Measurements from ENCODE around the gene LVRN. TPM values are rescaled to one million over a fixed set of nuclear protein-coding genes. Genes with fewer than 3 reads are reported as not detected.

Gene LVRN
- total and polyA plus RNA-seq, 9 donors: 2.0 to 4.9 (median 3.3) TPM

DNA sequence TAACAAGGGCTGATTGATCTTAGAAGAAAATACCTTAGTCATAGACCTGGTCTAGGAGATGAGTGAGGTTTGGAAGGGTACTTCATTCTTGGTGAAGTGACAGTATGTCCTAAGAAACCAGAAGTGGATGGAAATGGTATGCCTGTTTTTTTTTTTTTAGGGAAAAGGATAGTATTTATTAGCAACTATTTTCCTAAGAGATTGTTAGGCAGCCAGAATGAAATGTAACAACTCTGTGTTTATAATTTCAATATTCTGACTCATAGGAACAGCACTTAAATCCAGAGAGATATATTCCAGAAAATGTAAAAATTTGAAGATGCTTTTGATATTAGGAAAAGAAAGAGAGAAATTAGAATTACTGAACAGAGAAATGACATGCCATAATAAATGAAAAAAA, 48.8 kb downstream of the LVRN start:
- H3K9me3 ChIP-seq (replicated peaks; ENCODE audit: control insufficient read depth, low read depth, low read length): no peaks in the 10 kb centered on the region
- peak; percentile 70 for DNase-seq
- no peaks in the 10 kb centered on the region for H3K36me3 ChIP-seq (ENCODE audit: control insufficient read depth, insufficient read depth, low read length)
- no peak overlapping the region for H3K4me3 ChIP-seq (ENCODE audit: low read length)
- peaks cover 4% of the 10 kb centered on the region for H3K4me1 ChIP-seq (ENCODE audit: control insufficient read depth, insufficient read depth, low read length)
- H3K27ac ChIP-seq (ENCODE audit: low read length): no peak overlapping the region
- H3K27me3 ChIP-seq (ENCODE audit: control insufficient read depth, insufficient read depth, low read length): no peaks in the 10 kb centered on the region

DNA sequence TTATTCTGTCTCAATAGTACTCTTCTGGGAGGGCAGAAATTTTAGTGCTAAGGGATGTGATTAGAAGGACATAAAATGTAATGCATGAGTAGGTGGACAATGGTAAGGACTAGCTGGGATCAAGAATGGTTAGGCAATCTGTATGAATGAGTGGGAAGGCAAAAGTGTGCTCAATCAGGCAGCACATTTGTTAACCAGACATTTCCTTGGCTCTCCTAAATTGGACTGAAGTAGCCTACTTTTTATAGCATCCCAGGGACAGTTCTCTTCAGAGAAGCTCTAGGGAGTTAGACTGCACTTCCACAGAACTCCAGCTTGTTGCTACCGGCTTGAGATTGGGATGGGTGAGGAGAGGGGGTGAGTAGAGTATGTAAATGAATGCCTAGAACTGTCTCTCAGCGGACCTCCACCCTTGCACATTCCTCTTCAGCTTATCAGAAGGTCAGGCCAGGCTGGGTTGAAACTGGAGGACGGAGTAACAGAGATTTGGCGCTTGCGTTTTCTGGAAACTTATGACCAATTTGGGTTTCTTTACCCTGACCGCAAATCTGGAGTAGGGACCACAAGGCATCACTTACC, 51.0 kb downstream of the LVRN start:
- H3K27ac ChIP-seq (ENCODE audit: low read length): peak overlapping the region; percentile 18
- DNase-seq: peak; percentile 20
- 60% methylated on average over 3 of the region's 6 CpGs for WGBS (ENCODE audit: insufficient coverage)

DNA sequence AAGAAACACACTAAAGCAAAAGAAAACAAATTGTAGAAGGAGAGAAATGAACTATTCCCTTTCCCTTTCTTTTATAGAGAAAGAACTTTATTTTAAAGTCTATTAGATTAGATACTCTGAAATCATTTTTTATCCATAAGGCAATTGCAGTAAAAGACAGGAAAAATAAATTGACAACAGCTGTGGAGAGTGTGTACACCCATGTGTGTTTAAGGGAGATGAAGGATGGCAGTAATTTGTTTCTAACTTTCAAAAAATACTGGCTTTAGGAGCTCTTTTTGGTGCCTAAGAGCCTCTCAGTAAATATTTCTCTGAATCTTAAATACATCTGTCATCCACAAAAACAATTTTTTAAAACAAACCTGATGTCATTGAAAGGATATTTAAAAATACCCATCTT, 51.7 kb downstream of the LVRN start:
- peaks cover 4% of the 10 kb centered on the region for H3K4me1 ChIP-seq (ENCODE audit: control insufficient read depth, insufficient read depth, low read length)
- H3K27ac ChIP-seq (ENCODE audit: low read length): peak overlapping the region; percentile 18
- H3K27me3 ChIP-seq (ENCODE audit: control insufficient read depth, insufficient read depth, low read length): no peaks in the 10 kb centered on the region
- no peak overlapping the region for H3K4me3 ChIP-seq (ENCODE audit: low read length)
- peak; percentile 62 for DNase-seq
- no peaks in the 10 kb centered on the region for H3K9me3 ChIP-seq (replicated peaks; ENCODE audit: control insufficient read depth, low read depth, low read length)
- H3K36me3 ChIP-seq (ENCODE audit: control insufficient read depth, insufficient read depth, low read length): no peaks in the 10 kb centered on the region

More for the DNA sequence above, 51.0 kb downstream of the LVRN start:
- H3K9me3 ChIP-seq (replicated peaks; ENCODE audit: control insufficient read depth, low read depth, low read length): no peaks in the 10 kb centered on the region
- H3K4me1 ChIP-seq (ENCODE audit: control insufficient read depth, insufficient read depth, low read length): peaks cover 4% of the 10 kb centered on the region
- H3K4me3 ChIP-seq (ENCODE audit: low read length): no peak overlapping the region
- H3K36me3 ChIP-seq (ENCODE audit: control insufficient read depth, insufficient read depth, low read length): no peaks in the 10 kb centered on the region
- H3K27me3 ChIP-seq (ENCODE audit: control insufficient read depth, insufficient read depth, low read length): no peaks in the 10 kb centered on the region

DNA sequence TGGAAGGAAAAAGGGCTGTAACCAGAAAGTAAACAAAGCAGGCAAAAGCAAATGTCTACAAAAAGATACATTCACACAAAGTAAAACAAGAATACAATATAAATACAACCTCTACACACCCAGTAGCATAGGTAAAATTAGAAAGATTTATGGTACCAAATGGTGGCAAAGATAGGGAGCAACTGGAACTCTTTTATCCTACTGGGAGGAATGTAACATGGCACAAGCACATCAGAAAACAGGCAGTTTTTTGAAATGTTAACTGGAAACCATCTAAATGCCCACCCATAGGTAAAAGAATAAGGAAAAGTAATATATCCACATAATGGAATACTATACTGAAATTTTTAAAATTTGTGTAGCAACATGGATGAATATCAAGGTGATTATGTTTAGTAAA, 61.3 kb downstream of the LVRN start:
- Histone ChIP-seq H3K4me3 (ENCODE audit: low read length) (no peak overlapping the region), H3K27ac (ENCODE audit: low read length) (no peak overlapping the region), H3K4me1 (ENCODE audit: control insufficient read depth, insufficient read depth, low read length) (no peaks in the 10 kb centered on the region), H3K9me3 (replicated peaks; ENCODE audit: control insufficient read depth, low read depth, low read length) (no peaks in the 10 kb centered on the region), H3K27me3 (ENCODE audit: control insufficient read depth, insufficient read depth, low read length) (no peaks in the 10 kb centered on the region), H3K36me3 (ENCODE audit: control insufficient read depth, insufficient read depth, low read length) (no peaks in the 10 kb centered on the region)
- no peak for DNase-seq

DNA sequence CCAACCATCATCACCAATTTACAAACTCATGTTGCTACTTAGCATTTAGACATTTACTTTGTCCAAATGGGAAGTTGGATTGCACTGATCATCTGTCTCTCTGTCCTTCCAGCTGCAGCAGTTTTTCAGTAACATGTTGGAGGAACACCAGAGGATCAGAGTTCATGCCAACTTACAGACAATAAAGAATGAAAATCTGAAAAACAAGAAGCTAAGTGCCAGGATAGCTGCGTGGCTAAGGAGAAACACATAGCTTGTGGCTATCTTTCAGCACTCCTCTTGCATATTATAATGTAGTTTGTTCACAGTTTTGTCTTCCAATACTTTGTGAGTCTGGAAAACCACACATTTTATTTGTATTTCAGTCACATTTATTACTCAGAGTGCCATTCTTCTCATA, 63.6 kb downstream of the LVRN start:
- H3K4me3 ChIP-seq (ENCODE audit: low read length): no peak overlapping the region
- H3K27ac ChIP-seq (ENCODE audit: low read length): no peak overlapping the region
- DNase-seq: peak; percentile 13
- H3K4me1 ChIP-seq (ENCODE audit: control insufficient read depth, insufficient read depth, low read length): no peaks in the 10 kb centered on the region
- WGBS (ENCODE audit: insufficient coverage): no CpG with 5 or more reads among the region's 1 CpG
- H3K27me3 ChIP-seq (ENCODE audit: control insufficient read depth, insufficient read depth, low read length): no peaks in the 10 kb centered on the region
- H3K9me3 ChIP-seq (replicated peaks; ENCODE audit: control insufficient read depth, low read depth, low read length): no peaks in the 10 kb centered on the region
- H3K36me3 ChIP-seq (ENCODE audit: control insufficient read depth, insufficient read depth, low read length): no peaks in the 10 kb centered on the region

DNA sequence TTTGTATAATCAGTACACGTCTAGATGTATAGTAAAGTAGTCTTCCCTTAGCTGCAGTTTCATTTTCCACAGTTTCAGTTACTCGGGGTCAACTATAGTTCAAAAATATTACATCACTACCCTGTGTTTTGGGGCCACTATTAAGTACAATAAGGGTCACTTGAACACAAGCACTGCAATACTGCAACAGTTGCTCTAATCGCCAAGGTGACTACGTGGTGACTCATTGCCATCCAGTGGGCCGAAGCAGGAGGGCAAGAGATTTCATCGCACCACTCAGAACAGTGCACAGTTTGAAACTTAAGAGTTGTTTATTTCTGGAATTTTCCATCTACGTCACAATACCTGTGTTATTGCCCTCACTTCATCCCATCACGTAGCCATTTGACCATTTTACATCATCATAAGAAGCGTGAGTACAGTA, 69.8 kb downstream of the LVRN start, which contains the start of gene ARL14EPL:
ARL14EPL (plus strand) TSS at position 379 of the 424 bp plus-strand sequence. CDS start 18,994 bp downstream, outside the sequence.
- Histone ChIP-seq H3K4me3 (ENCODE audit: low read length) (no peak within 1 kb of the TSS), H3K27ac (ENCODE audit: low read length) (no peak within 1 kb of the TSS), H3K4me1 (ENCODE audit: control insufficient read depth, insufficient read depth, low read length) (no peaks in the 10 kb centered on the region), H3K36me3 (ENCODE audit: control insufficient read depth, insufficient read depth, low read length) (no peaks in the 10 kb centered on the region), H3K27me3 (ENCODE audit: control insufficient read depth, insufficient read depth, low read length) (no peaks in the 10 kb centered on the region), H3K9me3 (replicated peaks; ENCODE audit: control insufficient read depth, low read depth, low read length) (no peaks in the 10 kb centered on the region)
- peak; percentile 81 for DNase-seq
- no CpG with 5 or more reads among the region's 9 CpGs for WGBS (ENCODE audit: insufficient coverage)

DNA sequence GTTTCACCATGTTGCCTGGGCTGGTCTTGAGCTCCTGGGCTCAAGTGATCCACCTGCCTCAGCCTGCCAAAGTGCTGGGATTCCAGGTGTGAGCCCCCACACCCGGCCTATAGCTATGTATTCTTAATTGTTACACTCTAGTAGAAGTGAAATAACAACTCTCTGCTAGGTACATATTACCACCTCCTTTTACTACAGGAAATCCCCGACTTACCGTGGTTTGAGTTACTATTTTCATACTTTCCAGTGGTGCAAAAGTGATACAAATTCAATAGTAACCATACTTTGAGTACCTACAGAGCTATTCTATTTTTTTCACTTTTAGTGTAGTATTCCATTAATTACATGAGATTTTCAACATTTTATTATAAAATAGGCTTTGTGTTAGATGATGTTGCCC, 70.7 kb downstream of the LVRN start:
- no peak for DNase-seq
- Histone ChIP-seq H3K36me3 (ENCODE audit: control insufficient read depth, insufficient read depth, low read length) (no peaks in the 10 kb centered on the region), H3K4me3 (ENCODE audit: low read length) (no peak overlapping the region), H3K9me3 (replicated peaks; ENCODE audit: control insufficient read depth, low read depth, low read length) (no peaks in the 10 kb centered on the region), H3K27me3 (ENCODE audit: control insufficient read depth, insufficient read depth, low read length) (no peaks in the 10 kb centered on the region), H3K27ac (ENCODE audit: low read length) (no peak overlapping the region), H3K4me1 (ENCODE audit: control insufficient read depth, insufficient read depth, low read length) (no peaks in the 10 kb centered on the region)
- no CpG with 5 or more reads among the region's 3 CpGs for WGBS (ENCODE audit: insufficient coverage)

DNA sequence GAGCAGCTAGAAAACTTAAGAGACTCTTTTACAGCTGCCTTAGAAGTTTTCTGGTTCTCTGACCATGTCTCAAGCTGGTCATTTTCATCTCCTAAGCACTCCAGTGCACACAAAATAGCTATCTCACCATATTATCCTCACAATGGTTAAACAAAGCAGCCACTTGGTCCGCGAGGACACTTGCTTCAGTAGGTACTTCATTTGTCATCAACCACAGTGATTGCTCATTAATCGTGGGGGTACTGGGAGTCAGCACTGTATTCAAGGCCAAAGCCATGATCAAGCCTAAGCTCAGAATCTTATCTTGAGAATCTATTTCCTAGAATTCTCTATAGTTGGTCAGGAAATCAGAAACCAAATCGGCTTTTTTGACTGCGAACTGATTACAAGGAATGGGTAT, 72.8 kb downstream of the LVRN start:
- no peak for DNase-seq
- H3K4me1 ChIP-seq (ENCODE audit: control insufficient read depth, insufficient read depth, low read length): no peaks in the 10 kb centered on the region
- WGBS (ENCODE audit: insufficient coverage): 94% methylated on average over 2 of the region's 5 CpGs
- H3K27me3 ChIP-seq (ENCODE audit: control insufficient read depth, insufficient read depth, low read length): no peaks in the 10 kb centered on the region
- H3K9me3 ChIP-seq (replicated peaks; ENCODE audit: control insufficient read depth, low read depth, low read length): no peaks in the 10 kb centered on the region
- H3K27ac ChIP-seq (ENCODE audit: low read length): no peak overlapping the region
- H3K4me3 ChIP-seq (ENCODE audit: low read length): no peak overlapping the region
- no peaks in the 10 kb centered on the region for H3K36me3 ChIP-seq (ENCODE audit: control insufficient read depth, insufficient read depth, low read length)

DNA sequence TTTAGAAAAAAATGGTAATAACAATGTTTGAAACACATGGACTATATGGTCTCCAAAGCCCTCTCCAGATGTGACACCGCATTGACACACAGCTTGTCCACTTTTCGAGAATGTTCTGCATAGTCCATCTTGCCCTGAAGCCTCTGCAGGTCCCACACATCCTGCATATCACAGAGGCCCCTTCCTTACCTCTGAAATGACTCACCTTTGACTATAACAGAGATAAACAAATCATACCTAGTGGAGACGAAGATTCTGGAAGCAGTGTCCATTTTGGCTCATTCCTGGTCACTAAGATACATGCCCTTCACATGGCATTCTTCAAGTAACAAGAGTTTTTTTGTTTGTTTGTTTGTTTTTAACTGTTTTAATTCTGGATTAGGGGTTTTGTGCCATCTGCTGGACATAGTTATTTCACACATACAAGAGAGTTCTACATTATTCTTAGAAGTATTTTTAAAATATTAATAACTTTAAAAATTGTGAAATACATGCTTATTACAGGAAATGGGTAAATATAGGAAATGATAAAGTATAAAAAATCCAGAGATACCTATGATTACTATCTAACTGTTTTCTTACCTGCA, 75.1 kb downstream of the LVRN start:
- H3K9me3 ChIP-seq (replicated peaks; ENCODE audit: control insufficient read depth, low read depth, low read length): no peaks in the 10 kb centered on the region
- no peaks in the 10 kb centered on the region for H3K4me1 ChIP-seq (ENCODE audit: control insufficient read depth, insufficient read depth, low read length)
- H3K36me3 ChIP-seq (ENCODE audit: control insufficient read depth, insufficient read depth, low read length): no peaks in the 10 kb centered on the region
- H3K27me3 ChIP-seq (ENCODE audit: control insufficient read depth, insufficient read depth, low read length): no peaks in the 10 kb centered on the region
- no peak overlapping the region for H3K27ac ChIP-seq (ENCODE audit: low read length)
- H3K4me3 ChIP-seq (ENCODE audit: low read length): no peak overlapping the region
- WGBS (ENCODE audit: insufficient coverage): 88% methylated on average over 2 of the region's 3 CpGs
- no peak for DNase-seq

DNA sequence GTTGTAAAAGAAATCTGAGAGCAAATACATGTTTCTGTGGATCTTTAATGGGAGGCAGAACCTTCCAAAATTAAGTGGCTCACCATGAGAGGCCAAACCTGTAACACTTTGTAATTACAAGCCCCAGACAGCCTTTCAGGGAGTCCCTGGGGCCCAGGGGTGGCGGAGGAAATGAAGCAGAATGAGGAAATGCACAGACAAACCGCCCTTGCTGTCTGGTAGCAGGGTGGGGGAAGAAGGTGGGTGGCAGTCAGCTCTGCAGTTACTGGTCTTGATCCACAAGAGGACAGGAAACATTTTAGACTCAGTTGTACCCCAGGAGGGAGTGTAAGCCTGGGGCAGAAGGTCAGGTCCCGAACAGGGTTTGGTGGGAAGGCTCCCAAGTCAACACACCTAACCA, 76.5 kb downstream of the LVRN start:
- Histone ChIP-seq H3K4me1 (ENCODE audit: control insufficient read depth, insufficient read depth, low read length) (no peaks in the 10 kb centered on the region), H3K27me3 (ENCODE audit: control insufficient read depth, insufficient read depth, low read length) (no peaks in the 10 kb centered on the region), H3K36me3 (ENCODE audit: control insufficient read depth, insufficient read depth, low read length) (no peaks in the 10 kb centered on the region), H3K9me3 (replicated peaks; ENCODE audit: control insufficient read depth, low read depth, low read length) (no peaks in the 10 kb centered on the region), H3K27ac (ENCODE audit: low read length) (no peak overlapping the region), H3K4me3 (ENCODE audit: low read length) (no peak overlapping the region)
- no peak for DNase-seq
- 20% methylated on average over 2 of the region's 3 CpGs for WGBS (ENCODE audit: insufficient coverage)

DNA sequence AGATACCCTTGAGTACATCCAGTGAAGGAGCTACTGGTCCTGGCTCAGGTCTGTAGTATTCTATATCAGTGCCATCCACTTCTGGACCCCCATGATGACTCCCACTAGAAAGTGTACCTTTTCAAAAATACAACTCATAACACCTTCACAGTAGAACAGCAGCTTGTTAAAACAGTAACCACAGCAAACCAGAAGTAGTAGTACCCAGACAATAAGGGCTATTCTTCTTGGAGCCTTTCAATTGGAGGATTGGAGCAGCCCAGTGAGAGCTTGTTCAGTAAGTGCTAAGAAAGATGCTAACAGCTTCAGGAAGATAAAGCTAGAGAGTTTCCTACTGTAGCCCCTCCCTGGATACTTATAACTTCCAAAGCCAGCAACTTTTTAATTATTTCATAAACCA, 80.1 kb downstream of the LVRN start:
- H3K4me1 ChIP-seq (ENCODE audit: control insufficient read depth, insufficient read depth, low read length): no peaks in the 10 kb centered on the region
- DNase-seq: no peak
- no peaks in the 10 kb centered on the region for H3K9me3 ChIP-seq (replicated peaks; ENCODE audit: control insufficient read depth, low read depth, low read length)
- H3K36me3 ChIP-seq (ENCODE audit: control insufficient read depth, insufficient read depth, low read length): no peaks in the 10 kb centered on the region
- H3K27ac ChIP-seq (ENCODE audit: low read length): no peak overlapping the region
- no peak overlapping the region for H3K4me3 ChIP-seq (ENCODE audit: low read length)
- H3K27me3 ChIP-seq (ENCODE audit: control insufficient read depth, insufficient read depth, low read length): no peaks in the 10 kb centered on the region
